Esophagus muscularis mucosa (tissue), 4 donors: ENCODE data around the gene EP400. TPM values are rescaled to one million over a fixed set of nuclear protein-coding genes. Genes with fewer than 3 reads are reported as not detected.

ENCODE experiments used
- DNase-seq: peaks from one replicate; pipeline ENCODE4 v3.0.0-alpha.2; 2017; ENCODE audit errors: extremely low spot score
- H3K27ac ChIP-seq, 4 donors: fragments of 200-600 bp; sonication (generic); replicated peaks in 1 of 4; 1 replicate in 3 of 4; 2 replicates in 1 of 4; pipeline ENCODE4 v1.5.1; 2016 to 2019; ENCODE audit warnings: mild to moderate bottlenecking in 1 of 4
- H3K27me3 ChIP-seq, 4 donors: fragments of 200-600 bp; sonication (generic); one replicate each; pipeline versions ENCODE4 v1.5.1 to v1.6.0; 2016 to 2019
- H3K36me3 ChIP-seq, 4 donors: fragments of 200-600 bp; sonication (generic); one replicate each; pipeline ENCODE4 v1.5.1; 2016 to 2019
- H3K4me1 ChIP-seq, 4 donors: fragments of 200-600 bp; sonication (generic); one replicate each; pipeline ENCODE4 v1.5.1; 2016 to 2019
- H3K4me3 ChIP-seq, 4 donors: fragments of 200-600 bp; sonication (generic); 1 replicate in 2 of 4; 2 replicates in 2 of 4; pipeline ENCODE4 v1.5.1; 2016 to 2019; ENCODE audit warnings: mild to moderate bottlenecking in 4 of 4, moderate library complexity in 1 of 4
- H3K9me3 ChIP-seq, 4 donors: fragments of 200-600 bp; sonication (generic); 1 replicate in 3 of 4; 2 replicates in 1 of 4; pipeline ENCODE4 v1.5.1; 2016 to 2019
- EP300 ChIP-seq: sonication (generic); formaldehyde crosslinking; IDR thresholded peaks from one replicate; pipeline ENCODE4 v1.6.1; 2017; ENCODE audit warnings: antibody characterized with exemption
- POLR2A ChIP-seq: fragments of 450-650 bp; IDR thresholded peaks from one replicate; pipeline ENCODE4 v1.6.1; 2017; ENCODE audit warnings: antibody characterized with exemption, moderate library complexity, mild to moderate bottlenecking, low read depth
- POLR2AphosphoS5 ChIP-seq, 2 donors: sonication (generic); formaldehyde crosslinking; IDR thresholded peaks; one replicate each; pipeline ENCODE4 v1.6.1; 2017; ENCODE audit warnings: antibody characterized with exemption in 2 of 2
- WGBS: methylation state at CpG from one replicate; pipeline ENCODE4 v1.1.5; 2018; 5-methylcytosine and 5-hydroxymethylcytosine counted together
- intact Hi-C: fragments of 100-400 bp; cut with DNase I; formaldehyde crosslinking; loops from one replicate; pipeline ENCODE4 v1.15.1; 2023
- total RNA-seq, 4 donors: library from RNA; depleted of rRNA; stranded (reverse); fragments of >200 nt; gene quantifications; one replicate each; pipeline versions ENCODE4 v1.1.0 to v1.2.1, GENCODE V29; 2016
- TF ChIP-seq, protein P1 (sequence below), 3 experiments: fragments of 200-600 bp in 2 of 3; fragments of 450-650 bp in 1 of 3; sonication (generic) in 2 of 3; IDR thresholded peaks; one replicate each; pipeline ENCODE4 v1.5.1; 2017 to 2019; ENCODE audit warnings: antibody characterized with exemption in 3 of 3, mild to moderate bottlenecking in 2 of 3, moderate library complexity in 1 of 3

EP400 gene
- total RNA-seq, 4 donors from 2014 or later: 16.9 to 31.1 (median 22.4) TPM

DNA sequence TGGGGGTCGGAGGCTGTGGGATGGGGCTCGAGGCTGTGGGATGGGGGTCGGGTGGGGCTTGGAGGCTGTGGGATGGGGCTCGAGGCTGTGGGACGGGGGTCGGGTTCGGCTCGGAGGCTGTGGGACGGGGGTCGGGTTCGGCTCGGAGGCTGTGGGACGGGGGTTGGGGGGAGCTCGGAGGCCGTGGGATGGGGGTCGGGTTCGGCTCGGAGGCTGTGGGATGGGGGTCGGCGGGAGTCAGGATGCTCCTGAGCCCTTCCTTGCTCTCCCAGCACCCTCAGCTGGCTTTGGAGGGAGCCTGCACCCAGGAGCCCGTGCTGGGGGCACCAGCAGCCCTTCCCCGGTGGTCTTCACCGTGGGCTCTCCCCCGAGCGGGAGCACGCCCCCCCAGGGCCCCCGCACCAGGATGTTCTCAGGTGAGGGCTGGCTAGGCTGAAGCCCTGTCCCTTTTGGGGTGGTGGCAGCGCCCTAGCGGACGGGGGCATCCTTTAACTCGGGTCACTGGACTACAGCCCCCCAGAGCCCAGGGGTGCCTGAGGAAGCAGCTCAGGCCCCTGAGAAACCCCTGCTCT lies 32.5 kb upstream of the EP400 start:
- H3K27me3 ChIP-seq: no peaks in the 10 kb centered on the region
- H3K4me1 ChIP-seq: peaks cover 10 to 11% (median 10%) of the 10 kb centered on the region in 4 donors
- no peak overlapping the region for H3K27ac ChIP-seq
- H3K36me3 ChIP-seq: peaks cover 63 to 99% (median 93%) of the 10 kb centered on the region in 4 donors
- intact Hi-C loops: no loop called here
- no peaks in the 10 kb centered on the region for H3K9me3 ChIP-seq
- no peak for DNase-seq
- TF ChIP-seq POLR2A: no peak
- TF ChIP-seq EP300: no peak
- TF ChIP-seq, protein P1, sequence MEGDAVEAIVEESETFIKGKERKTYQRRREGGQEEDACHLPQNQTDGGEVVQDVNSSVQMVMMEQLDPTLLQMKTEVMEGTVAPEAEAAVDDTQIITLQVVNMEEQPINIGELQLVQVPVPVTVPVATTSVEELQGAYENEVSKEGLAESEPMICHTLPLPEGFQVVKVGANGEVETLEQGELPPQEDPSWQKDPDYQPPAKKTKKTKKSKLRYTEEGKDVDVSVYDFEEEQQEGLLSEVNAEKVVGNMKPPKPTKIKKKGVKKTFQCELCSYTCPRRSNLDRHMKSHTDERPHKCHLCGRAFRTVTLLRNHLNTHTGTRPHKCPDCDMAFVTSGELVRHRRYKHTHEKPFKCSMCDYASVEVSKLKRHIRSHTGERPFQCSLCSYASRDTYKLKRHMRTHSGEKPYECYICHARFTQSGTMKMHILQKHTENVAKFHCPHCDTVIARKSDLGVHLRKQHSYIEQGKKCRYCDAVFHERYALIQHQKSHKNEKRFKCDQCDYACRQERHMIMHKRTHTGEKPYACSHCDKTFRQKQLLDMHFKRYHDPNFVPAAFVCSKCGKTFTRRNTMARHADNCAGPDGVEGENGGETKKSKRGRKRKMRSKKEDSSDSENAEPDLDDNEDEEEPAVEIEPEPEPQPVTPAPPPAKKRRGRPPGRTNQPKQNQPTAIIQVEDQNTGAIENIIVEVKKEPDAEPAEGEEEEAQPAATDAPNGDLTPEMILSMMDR (IDR thresholded peaks at IDR 0.05): no peak
- no peak for TF ChIP-seq POLR2AphosphoS5 (IDR thresholded peaks at IDR 0.05)
- H3K4me3 ChIP-seq: no peak overlapping the region
- WGBS: 87% methylated on average over 7 of the region's 31 CpGs

DNA sequence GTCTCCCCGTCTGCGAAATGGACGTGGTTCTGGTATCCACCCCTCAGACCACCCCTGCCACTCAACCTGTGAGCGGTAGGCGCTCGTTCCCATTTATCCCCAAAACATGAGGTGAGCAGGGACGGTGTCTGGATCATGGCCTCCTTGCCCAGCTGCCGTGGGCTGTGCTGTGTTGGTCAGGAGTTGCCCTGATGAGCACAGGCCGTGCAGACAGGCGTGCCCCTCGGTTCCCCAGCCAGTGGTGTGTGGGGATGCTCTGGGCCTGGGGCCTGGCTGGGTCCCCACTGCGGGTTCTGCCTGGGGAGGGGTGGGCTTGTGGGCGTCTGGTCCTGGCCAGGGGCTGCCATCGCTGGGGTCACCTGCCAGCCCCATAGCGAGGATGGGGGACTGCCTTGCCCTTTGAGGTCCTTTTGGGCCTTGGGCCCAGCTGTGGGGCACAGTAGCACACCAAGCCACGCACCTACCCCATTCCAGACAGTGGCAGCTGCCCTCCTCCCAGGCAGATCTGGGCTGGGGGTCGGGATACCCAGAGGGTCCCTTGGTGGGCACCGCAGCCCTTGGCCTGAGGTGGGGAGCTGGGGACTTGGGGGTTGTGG lies 31.9 kb upstream of the EP400 start:
- H3K4me3 ChIP-seq: no peak overlapping the region
- WGBS: 89% methylated on average over 10 of the region's 18 CpGs
- no peaks in the 10 kb centered on the region for H3K27me3 ChIP-seq
- no peak for DNase-seq
- intact Hi-C loops: no loop called here
- H3K27ac ChIP-seq: no peak overlapping the region
- TF ChIP-seq POLR2AphosphoS5 (IDR thresholded peaks at IDR 0.05) (no peak), POLR2A (no peak), EP300 (no peak)
- TF ChIP-seq, protein P1 (IDR thresholded peaks at IDR 0.05): no peak
- peaks cover 65 to 98% (median 93%) of the 10 kb centered on the region in 4 donors for H3K36me3 ChIP-seq
- H3K4me1 ChIP-seq: peaks cover 4 to 6% (median 4%) of the 10 kb centered on the region in 4 donors
- no peaks in the 10 kb centered on the region for H3K9me3 ChIP-seq

DNA sequence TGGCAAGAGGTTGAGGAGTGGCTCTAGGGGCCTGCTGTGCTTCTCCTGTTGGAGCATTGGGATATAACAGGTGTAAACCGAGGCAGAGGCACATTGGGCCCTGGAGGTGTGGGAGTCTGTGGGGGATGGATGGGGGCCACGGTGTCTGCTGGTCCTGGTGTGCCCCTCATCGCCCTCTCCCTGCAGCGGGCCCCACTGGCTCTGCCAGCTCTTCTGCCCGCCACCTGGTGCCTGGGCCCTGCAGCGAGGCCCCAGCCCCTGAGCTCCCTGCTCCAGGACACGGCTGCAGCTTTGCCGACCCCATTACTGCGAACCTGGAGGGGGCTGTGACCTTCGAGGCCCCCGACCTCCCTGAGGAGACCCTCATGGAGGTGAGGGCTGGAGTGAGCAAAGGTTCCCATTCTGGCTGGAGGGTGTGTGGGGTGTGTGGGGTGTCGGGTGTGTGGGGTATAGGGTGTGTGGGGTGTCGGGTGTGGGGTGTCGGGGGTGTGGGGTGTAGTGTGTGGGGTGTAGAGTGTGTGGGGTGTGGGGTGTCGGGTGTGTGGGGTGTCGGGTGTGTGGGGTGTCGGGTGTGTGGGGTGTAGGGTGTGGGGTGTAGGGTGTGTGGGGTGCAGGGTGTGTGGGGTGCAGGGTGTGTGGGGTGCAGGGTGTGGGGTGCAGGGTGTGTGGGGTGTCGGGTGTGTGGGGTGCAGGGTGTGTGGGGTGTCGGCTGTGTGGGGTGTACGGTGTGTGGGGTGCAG lies 31.3 kb upstream of the EP400 start:
- WGBS: 92% methylated on average over 14 of the region's 20 CpGs
- Histone ChIP-seq H3K4me1 (no peaks in the 10 kb centered on the region), H3K36me3 (peaks cover 65 to 92% (median 88%) of the 10 kb centered on the region in 4 donors)

DNA sequence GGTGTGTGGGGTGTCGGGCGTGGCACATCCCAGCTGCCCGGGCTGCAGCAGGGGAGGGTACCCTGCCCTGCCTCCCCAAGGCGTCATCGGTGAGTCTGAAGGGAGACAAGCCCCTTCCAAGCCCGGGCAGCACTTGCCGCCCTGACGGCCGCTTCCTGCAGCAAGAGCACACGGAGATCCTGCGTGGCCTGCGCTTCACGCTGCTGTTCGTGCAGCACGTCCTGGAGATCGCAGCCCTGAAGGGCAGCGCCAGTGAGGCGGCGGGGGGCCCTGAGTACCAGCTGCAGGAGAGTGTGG lies 30.7 kb upstream of the EP400 start:
- DNase-seq: no peak
- H3K36me3 ChIP-seq: peaks cover 60 to 87% (median 83%) of the 10 kb centered on the region in 4 donors
- TF ChIP-seq POLR2AphosphoS5 (IDR thresholded peaks at IDR 0.05) (no peak), EP300 (no peak), POLR2A (no peak)
- TF ChIP-seq, protein P1 (IDR thresholded peaks at IDR 0.05): no peak
- H3K4me3 ChIP-seq: no peak overlapping the region
- peaks cover 0 to under 1% (median under 1%) of the 10 kb centered on the region in 4 donors for H3K4me1 ChIP-seq
- WGBS: 83% methylated on average over 17 of the region's 19 CpGs
- intact Hi-C loops: no loop called here
- no peak overlapping the region for H3K27ac ChIP-seq
- no peaks in the 10 kb centered on the region for H3K9me3 ChIP-seq
- H3K27me3 ChIP-seq: no peaks in the 10 kb centered on the region

More for the DNA sequence above, 31.3 kb upstream of the EP400 start:
- no peaks in the 10 kb centered on the region for H3K9me3 ChIP-seq
- intact Hi-C loops: no loop called here
- H3K27me3 ChIP-seq: no peaks in the 10 kb centered on the region
- H3K27ac ChIP-seq: no peak overlapping the region
- H3K4me3 ChIP-seq: no peak overlapping the region
- TF ChIP-seq, protein P1 (IDR thresholded peaks at IDR 0.05): no peak
- DNase-seq: no peak
